ENCODE results near the gene PDYN. TPM values are rescaled to one million over a fixed set of nuclear protein-coding genes. Genes with fewer than 3 reads are reported as not detected.
A peak's percentile ranks its signal among the peaks of the same experiment; 100 is the strongest.

The PDYN gene
- total and polyA plus RNA-seq, 9 of the 15 experiments (the other 6 are each of a cell fraction or from before 2014, with no cell fraction given): not detected

DNA sequence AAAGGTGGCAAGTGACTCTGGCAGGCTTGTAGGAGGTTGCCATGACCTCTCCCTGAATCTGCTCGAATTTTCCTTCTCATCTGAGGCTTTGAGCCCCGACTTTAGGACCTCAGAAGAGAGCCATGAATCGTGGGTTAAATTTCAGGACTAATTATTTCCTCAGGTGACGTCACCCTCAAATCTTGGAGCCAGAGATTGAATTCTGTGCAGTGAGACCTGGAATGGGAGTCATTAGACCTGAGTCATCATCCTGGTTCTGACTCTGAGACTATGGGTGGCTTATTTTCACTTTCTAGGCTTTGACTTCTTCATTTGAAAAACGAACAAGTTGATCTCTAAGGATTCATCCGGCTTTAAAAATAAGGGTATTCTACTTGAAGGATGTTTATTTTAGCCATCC, 48.5 kb upstream of the PDYN start:
- Histone ChIP-seq H3K4me1 (replicated peaks in 1 of 2; ENCODE audit: control insufficient read depth in 2 of 2, insufficient read depth in 2 of 2, low read length in 2 of 2) (no peaks in the 10 kb centered on the region), H3K4me2 (ENCODE audit: insufficient read depth, low read length) (no peak overlapping the region), H4K20me1 (replicated peaks; ENCODE audit: control insufficient read depth, insufficient read depth, low read length) (no peaks in the 10 kb centered on the region), H3K27me3 (ENCODE audit: control insufficient read depth in 2 of 2, insufficient read depth in 2 of 2, low read length in 2 of 2) (no peaks in the 10 kb centered on the region), H3K36me3 (ENCODE audit: control insufficient read depth, insufficient read depth, low read length) (no peaks in the 10 kb centered on the region), H3K79me2 (ENCODE audit: control insufficient read depth, insufficient read depth, low read length) (no peaks in the 10 kb centered on the region), H3K9ac (ENCODE audit: insufficient read depth in 1 of 2, low read depth in 2 of 2, low read length in 2 of 2) (no peak overlapping the region), H3K4me3 (no peak overlapping the region), H2AFZ (ENCODE audit: low read depth, low read length) (no peak overlapping the region), H3K9me1 (ENCODE audit: control insufficient read depth, insufficient read depth, low read length) (no peaks in the 10 kb centered on the region), H3K9me3 (replicated peaks; ENCODE audit: control insufficient read depth, insufficient read depth, low read depth, low read length) (no peaks in the 10 kb centered on the region), H3K27ac (ENCODE audit: extremely low read depth, low read depth, low read length) (no peak overlapping the region)
- ChIA-PET CTCF (ENCODE audit: low intra/inter-chr PET ratio) (no interaction called here), POLR2A (no interaction called here)
- DNase-seq (ENCODE audit: extremely low read depth in 1 of 4, low spot score in 3 of 4): no peak
- intact Hi-C loops (cut with micrococcal nuclease): no loop called here
- BruUV-seq (replicated peaks): no TSS peak
- under 1% methylated on average over 6 of the region's 6 CpGs for WGBS (ENCODE audit: insufficient coverage, low coverage, missing lambda C conversion rate)
- in situ Hi-C loops (cut with MboI): no loop called here
- FAIRE-seq: no peak
- ATAC-seq: no peak
- TF ChIP-seq RNF2 (IDR thresholded peaks at IDR 0.05) (no peak), ZNF133 (CRISPR knock-in tag; IDR thresholded peaks at IDR 0.05) (no peak), C11orf30 (IDR thresholded peaks at IDR 0.05; ENCODE audit: low read depth) (no peak), YBX1 (IDR thresholded peaks at IDR 0.05) (no peak), TFAM (CRISPR knock-in tag; conservative IDR thresholded peaks at IDR 0.05) (no peak), USF2 (CRISPR knock-in tag; IDR thresholded peaks at IDR 0.05) (no peak), BDP1 (IDR thresholded peaks at IDR 0.05; ENCODE audit: insufficient read depth, insufficient read length) (no peak), TARDBP (IDR thresholded peaks at IDR 0.05) (no peak), ATF3 (IDR thresholded peaks at IDR 0.05) (peak; percentile 64), ATF3 (CRISPR knock-in tag; conservative IDR thresholded peaks at IDR 0.05) (no peak), DEAF1 (CRISPR knock-in tag; IDR thresholded peaks at IDR 0.05) (no peak), ATF7 (IDR thresholded peaks at IDR 0.05) (peak; percentile 38; the same call in 1 of the 2 replicates)
- TF ChIP-seq, protein P1, sequence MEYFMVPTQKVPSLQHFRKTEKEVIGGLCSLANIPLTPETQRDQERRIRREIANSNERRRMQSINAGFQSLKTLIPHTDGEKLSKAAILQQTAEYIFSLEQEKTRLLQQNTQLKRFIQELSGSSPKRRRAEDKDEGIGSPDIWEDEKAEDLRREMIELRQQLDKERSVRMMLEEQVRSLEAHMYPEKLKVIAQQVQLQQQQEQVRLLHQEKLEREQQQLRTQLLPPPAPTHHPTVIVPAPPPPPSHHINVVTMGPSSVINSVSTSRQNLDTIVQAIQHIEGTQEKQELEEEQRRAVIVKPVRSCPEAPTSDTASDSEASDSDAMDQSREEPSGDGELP (CRISPR knock-in tag; IDR thresholded peaks at IDR 0.05; ENCODE audit: borderline replicate concordance): no peak
- TF ChIP-seq, protein P2, sequence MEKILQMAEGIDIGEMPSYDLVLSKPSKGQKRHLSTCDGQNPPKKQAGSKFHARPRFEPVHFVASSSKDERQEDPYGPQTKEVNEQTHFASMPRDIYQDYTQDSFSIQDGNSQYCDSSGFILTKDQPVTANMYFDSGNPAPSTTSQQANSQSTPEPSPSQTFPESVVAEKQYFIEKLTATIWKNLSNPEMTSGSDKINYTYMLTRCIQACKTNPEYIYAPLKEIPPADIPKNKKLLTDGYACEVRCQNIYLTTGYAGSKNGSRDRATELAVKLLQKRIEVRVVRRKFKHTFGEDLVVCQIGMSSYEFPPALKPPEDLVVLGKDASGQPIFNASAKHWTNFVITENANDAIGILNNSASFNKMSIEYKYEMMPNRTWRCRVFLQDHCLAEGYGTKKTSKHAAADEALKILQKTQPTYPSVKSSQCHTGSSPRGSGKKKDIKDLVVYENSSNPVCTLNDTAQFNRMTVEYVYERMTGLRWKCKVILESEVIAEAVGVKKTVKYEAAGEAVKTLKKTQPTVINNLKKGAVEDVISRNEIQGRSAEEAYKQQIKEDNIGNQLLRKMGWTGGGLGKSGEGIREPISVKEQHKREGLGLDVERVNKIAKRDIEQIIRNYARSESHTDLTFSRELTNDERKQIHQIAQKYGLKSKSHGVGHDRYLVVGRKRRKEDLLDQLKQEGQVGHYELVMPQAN (IDR thresholded peaks at IDR 0.05; ENCODE audit: borderline replicate concordance): no peak
- TF ChIP-seq, protein P3, sequence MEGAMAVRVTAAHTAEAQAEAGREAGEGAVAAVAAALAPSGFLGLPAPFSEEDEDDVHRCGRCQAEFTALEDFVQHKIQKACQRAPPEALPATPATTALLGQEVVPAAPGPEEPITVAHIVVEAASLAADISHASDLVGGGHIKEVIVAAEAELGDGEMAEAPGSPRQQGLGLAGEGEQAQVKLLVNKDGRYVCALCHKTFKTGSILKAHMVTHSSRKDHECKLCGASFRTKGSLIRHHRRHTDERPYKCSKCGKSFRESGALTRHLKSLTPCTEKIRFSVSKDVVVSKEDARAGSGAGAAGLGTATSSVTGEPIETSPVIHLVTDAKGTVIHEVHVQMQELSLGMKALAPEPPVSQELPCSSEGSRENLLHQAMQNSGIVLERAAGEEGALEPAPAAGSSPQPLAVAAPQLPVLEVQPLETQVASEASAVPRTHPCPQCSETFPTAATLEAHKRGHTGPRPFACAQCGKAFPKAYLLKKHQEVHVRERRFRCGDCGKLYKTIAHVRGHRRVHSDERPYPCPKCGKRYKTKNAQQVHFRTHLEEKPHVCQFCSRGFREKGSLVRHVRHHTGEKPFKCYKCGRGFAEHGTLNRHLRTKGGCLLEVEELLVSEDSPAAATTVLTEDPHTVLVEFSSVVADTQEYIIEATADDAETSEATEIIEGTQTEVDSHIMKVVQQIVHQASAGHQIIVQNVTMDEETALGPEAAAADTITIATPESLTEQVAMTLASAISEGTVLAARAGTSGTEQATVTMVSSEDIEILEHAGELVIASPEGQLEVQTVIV (CRISPR knock-in tag; IDR thresholded peaks at IDR 0.05; ENCODE audit: borderline replicate concordance): no peak

Measured in K562 (cell line).